Effector memory CD4-positive, alpha-beta T cell (primary cell): ENCODE data around the gene SLC39A11.

Experiments used
- DNase-seq, 3 donors: peaks; one replicate each; pipeline ENCODE4 v3.0.0-alpha.2; 2020
- H3K27ac ChIP-seq: 2 replicates; pipeline ENCODE4 v1.7.0; 2013; ENCODE audit warnings: mild to moderate bottlenecking, low read length, moderate library complexity; ENCODE audit not compliant: insufficient read depth, poor library complexity, severe bottlenecking
- H3K27me3 ChIP-seq: replicated peaks from 2 replicates; pipeline ENCODE4 v1.7.0; 2013; ENCODE audit warnings: mild to moderate bottlenecking, low read length; ENCODE audit not compliant: insufficient read depth, control insufficient read depth, poor library complexity, severe bottlenecking
- H3K36me3 ChIP-seq: 2 replicates; pipeline ENCODE4 v1.7.0; 2013; ENCODE audit warnings: mild to moderate bottlenecking, low read length, moderate library complexity; ENCODE audit not compliant: control insufficient read depth, insufficient read depth
- H3K4me1 ChIP-seq: 2 replicates; pipeline ENCODE4 v1.7.0; 2013; ENCODE audit warnings: low read length, mild to moderate bottlenecking; ENCODE audit not compliant: control insufficient read depth, insufficient read depth, poor library complexity, severe bottlenecking
- H3K4me3 ChIP-seq: 2 replicates; pipeline ENCODE4 v1.7.0; 2013; ENCODE audit warnings: low read length, low read depth, mild to moderate bottlenecking; ENCODE audit not compliant: insufficient read depth, poor library complexity, severe bottlenecking
- H3K9me3 ChIP-seq: 2 replicates; pipeline ENCODE4 v1.7.0; 2013; ENCODE audit warnings: mild to moderate bottlenecking, low read length, moderate library complexity; ENCODE audit not compliant: control insufficient read depth

SLC39A11 gene

DNA sequence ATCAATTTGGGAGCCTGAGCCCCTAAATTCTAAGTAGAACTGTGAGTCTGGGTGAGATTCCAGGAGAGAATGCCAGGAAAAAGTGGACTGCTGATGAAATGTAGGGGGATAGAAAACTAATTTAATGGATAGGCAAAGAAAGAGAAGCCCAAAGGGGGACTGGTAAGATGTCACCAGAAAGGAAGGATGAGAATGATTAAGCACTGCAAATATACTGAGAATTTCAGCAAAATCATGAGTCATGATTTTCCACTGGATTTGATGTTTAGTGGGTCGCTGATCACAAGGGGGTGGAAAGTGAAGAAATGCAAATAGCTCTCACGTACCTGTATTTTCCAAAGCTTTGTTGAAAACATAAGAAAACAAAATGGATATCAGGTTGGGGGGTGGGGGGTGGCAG is 201.8 kb downstream of the SLC39A11 start:
- no peaks in the 10 kb centered on the region for H3K9me3 ChIP-seq
- no peak overlapping the region for H3K27ac ChIP-seq
- no peak for DNase-seq
- no peak overlapping the region for H3K4me3 ChIP-seq
- no peaks in the 10 kb centered on the region for H3K4me1 ChIP-seq
- no peaks in the 10 kb centered on the region for H3K27me3 ChIP-seq
- no peaks in the 10 kb centered on the region for H3K36me3 ChIP-seq

DNA sequence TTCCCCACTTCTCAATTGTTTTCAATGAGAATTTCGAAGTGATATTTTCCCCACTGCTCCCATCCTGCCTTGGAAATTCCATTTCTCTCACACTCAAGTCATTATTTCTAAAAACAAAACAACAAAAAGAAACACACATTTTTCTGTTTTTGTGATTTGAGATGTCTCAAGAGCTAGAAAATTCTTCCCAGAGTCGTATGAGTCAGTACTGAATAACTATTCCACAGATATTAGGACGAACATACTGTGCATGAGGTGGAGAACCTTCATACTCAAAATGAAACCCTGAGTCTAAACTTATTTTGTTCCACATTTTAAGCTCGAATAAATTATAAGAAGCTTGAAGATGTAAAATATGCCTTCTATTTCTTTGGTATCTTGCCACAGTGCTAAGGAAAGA is 204.6 kb downstream of the SLC39A11 start:
- Histone ChIP-seq H3K36me3 (no peaks in the 10 kb centered on the region), H3K27me3 (no peaks in the 10 kb centered on the region), H3K9me3 (no peaks in the 10 kb centered on the region), H3K4me3 (no peak overlapping the region), H3K27ac (no peak overlapping the region), H3K4me1 (no peaks in the 10 kb centered on the region)
- no peak for DNase-seq

DNA sequence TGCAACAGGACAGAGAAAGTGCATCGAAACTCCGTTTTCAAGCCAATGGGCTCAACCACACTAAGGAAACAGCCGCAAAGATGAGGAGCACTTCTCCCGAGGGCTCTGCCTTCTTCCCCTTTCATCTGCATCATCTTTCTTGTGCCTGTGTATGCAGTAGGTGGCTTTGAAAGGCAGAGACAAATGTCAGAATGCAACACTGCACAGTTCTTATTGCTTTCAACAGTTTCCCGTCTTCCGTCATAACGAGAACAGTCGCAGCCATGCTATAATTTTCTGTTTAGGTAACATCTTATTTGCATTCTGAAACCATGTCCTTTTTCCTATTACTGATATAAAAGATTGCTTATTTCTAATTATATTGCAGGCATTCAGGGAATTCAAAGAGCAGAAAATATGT is 205.2 kb downstream of the SLC39A11 start:
- no peak overlapping the region for H3K27ac ChIP-seq
- DNase-seq = no peak
- H3K4me1 ChIP-seq = no peaks in the 10 kb centered on the region
- H3K4me3 ChIP-seq = no peak overlapping the region
- no peaks in the 10 kb centered on the region for H3K9me3 ChIP-seq
- H3K36me3 ChIP-seq = no peaks in the 10 kb centered on the region
- H3K27me3 ChIP-seq = no peaks in the 10 kb centered on the region

DNA sequence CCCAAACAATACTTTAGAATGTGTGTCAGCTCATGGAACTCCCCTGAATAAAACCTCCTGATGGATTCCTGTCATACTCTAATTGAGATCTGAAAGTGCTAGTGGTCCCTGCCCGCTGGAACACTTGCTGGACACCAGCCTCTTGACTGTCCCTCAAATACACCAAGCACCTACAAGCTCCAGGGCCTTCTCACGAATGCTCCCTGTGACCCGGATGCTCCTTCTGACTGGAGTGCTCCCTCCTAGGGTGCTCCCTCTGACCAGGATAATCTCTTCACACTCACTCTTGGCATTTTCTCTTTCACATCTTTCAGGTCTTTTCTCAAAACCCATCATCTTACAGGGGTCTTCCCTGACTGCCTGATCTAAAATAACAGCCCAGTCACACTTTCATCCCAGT is 205.9 kb downstream of the SLC39A11 start:
- Histone ChIP-seq H3K4me1 (no peaks in the 10 kb centered on the region), H3K27me3 (no peaks in the 10 kb centered on the region), H3K36me3 (no peaks in the 10 kb centered on the region), H3K4me3 (no peak overlapping the region), H3K27ac (no peak overlapping the region), H3K9me3 (no peaks in the 10 kb centered on the region)
- DNase-seq = no peak

DNA sequence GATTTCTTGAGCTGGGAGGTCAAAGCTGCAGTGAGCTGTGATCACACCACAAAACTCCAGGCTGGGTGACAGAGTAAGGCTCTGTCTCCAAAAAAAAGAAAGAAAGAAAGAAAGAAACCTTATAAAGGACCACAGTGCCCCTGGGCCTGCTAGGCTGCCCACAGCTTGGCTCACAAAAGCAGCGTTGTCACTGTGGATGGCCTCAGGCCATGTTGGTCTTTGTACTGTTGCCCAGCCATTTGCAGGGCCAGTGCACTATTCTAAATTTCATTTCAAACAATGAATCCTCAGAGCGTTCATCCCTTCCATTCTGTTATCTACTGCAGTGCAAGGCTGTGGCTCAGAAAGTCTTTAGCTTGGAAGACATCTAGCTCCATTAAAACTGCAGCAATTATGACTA is 208.4 kb downstream of the SLC39A11 start:
- DNase-seq = no peak
- Histone ChIP-seq H3K4me3 (no peak overlapping the region), H3K27ac (no peak overlapping the region), H3K27me3 (no peaks in the 10 kb centered on the region), H3K4me1 (no peaks in the 10 kb centered on the region), H3K9me3 (no peaks in the 10 kb centered on the region), H3K36me3 (no peaks in the 10 kb centered on the region)

DNA sequence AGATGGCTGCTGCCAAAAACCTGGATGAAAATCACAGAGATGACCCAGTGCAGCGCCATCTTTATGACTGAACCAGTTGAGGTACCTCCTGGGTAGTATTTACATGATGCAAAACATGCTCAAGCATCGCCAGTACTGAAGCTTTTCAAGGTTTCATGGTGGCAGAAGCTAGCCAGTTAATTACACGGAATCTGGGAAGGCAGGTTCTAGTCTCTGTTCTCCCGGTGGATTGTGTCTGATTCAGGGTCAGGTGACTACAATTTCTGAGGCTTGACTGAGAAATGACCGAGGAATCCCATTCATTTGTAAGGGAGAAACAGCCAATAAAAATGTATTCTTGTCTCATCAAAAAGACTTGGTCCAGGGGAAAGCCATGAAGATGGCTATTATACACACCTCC is 209.1 kb downstream of the SLC39A11 start:
- Histone ChIP-seq H3K4me3 (no peak overlapping the region), H3K9me3 (no peaks in the 10 kb centered on the region), H3K36me3 (no peaks in the 10 kb centered on the region), H3K27ac (no peak overlapping the region), H3K27me3 (no peaks in the 10 kb centered on the region), H3K4me1 (no peaks in the 10 kb centered on the region)
- no peak for DNase-seq

DNA sequence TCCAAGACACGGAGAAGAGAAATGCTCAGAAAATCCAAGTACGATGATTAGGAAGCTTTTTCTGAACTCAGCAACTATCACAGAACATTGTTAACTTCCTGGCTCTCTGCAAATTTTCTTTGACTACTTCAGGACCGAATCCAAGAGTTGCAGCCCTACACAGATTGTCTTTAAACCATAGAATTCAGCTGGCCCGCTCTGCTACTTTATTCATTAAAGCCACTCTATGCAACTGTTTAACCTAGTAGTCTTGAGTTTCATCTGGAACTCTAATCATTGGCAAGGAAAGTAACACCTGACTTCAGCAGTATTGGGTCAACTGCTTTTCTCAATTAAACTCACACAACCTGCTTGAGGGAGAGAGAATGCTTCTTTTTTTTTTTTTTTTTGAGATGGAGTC is 210.1 kb downstream of the SLC39A11 start:
- no peak for DNase-seq
- H3K9me3 ChIP-seq = no peaks in the 10 kb centered on the region
- no peaks in the 10 kb centered on the region for H3K36me3 ChIP-seq
- no peaks in the 10 kb centered on the region for H3K27me3 ChIP-seq
- H3K27ac ChIP-seq = no peak overlapping the region
- H3K4me1 ChIP-seq = no peaks in the 10 kb centered on the region
- no peak overlapping the region for H3K4me3 ChIP-seq

DNA sequence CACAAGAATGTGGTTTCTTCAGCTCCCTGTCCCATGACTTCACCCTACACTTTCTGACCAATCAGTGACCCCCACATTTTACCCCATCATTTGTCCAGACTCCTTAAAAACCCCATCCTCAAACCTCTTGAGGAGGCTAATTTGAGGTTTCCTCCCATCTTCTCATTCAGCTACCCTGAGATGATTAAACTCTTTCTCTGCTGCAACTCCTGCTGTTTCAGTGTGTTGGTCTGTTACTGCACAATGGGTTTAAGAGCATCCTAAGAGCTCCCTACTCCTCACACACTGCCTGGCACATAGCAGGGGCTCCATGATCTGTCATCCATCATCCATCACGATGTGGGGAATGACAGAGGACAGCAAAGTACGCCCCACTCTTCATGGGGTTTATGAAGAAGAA is 212.6 kb downstream of the SLC39A11 start:
- no peak for DNase-seq
- H3K27ac ChIP-seq = no peak overlapping the region
- H3K9me3 ChIP-seq = no peaks in the 10 kb centered on the region
- no peaks in the 10 kb centered on the region for H3K36me3 ChIP-seq
- no peaks in the 10 kb centered on the region for H3K4me1 ChIP-seq
- no peaks in the 10 kb centered on the region for H3K27me3 ChIP-seq
- H3K4me3 ChIP-seq = no peak overlapping the region

DNA sequence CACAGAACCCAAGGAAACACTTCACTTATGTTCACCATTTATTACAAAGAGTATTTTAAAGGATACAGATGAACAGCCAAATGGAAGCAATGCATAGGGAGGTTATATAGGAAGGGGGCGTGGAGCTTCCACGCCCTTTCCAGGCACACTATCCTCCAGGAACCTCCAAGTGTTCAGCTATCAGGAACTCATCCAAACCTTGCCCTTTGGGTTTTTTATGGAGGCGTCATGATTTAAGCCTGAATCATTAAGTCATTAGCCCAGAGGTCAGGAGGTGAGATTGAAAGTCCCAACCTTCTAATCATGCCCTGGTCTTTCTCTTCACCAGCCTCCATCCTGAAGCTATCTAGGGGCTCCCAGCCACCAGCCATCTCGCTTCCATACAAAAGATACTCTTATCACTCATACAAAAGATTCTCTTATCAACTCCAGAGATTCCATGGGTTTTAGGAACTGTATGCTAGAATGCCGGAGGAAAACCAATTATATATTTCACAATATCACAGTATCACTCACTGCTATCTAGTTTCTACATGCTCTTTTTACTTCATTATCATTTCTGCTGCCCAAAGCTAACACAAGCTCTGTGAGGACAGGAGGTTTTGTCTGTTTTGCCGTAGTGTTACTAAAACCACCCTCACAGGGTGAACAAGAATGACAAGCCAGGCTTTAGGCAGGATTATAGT is 213.4 kb downstream of the SLC39A11 start:
- Histone ChIP-seq H3K4me1 (no peaks in the 10 kb centered on the region), H3K27me3 (no peaks in the 10 kb centered on the region), H3K4me3 (no peak overlapping the region), H3K36me3 (no peaks in the 10 kb centered on the region), H3K27ac (no peak overlapping the region), H3K9me3 (no peaks in the 10 kb centered on the region)
- no peak for DNase-seq

DNA sequence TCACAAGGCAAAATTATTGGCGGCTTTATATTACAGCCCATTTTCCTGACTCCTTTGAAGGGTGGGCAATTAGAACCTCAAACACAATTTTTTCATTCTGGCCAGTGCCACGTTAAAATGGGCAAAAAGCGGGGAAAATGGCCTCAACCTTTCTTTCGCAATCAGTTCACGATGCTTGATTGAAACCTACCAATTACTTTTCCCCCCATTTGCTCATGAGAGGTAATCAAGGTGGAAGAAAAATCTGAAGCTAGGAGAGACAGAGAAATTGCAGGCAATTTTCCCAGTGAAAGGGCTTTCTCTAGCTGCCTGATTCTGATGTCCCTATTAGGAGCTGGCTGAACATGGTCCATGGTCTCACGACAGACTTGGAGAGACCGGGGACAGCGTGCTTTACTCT is 215.1 kb downstream of the SLC39A11 start:
- Histone ChIP-seq H3K4me1 (no peaks in the 10 kb centered on the region), H3K36me3 (no peaks in the 10 kb centered on the region), H3K27me3 (no peaks in the 10 kb centered on the region), H3K9me3 (no peaks in the 10 kb centered on the region), H3K4me3 (no peak overlapping the region), H3K27ac (no peak overlapping the region)
- no peak for DNase-seq
